ENCODE data around the gene SEPHS1. TPM values are rescaled to one million over a fixed set of nuclear protein-coding genes. Genes with fewer than 3 reads are reported as not detected.
"Not testable (repeated sequence)": the region's sequence is repeated elsewhere in the genome, so short reads cannot be mapped to it uniquely, and the experiment has no call there.

SEPHS1 gene
- total RNA-seq, 2 donors from 2014 or later: 44.7 to 48.8 TPM

DNA sequence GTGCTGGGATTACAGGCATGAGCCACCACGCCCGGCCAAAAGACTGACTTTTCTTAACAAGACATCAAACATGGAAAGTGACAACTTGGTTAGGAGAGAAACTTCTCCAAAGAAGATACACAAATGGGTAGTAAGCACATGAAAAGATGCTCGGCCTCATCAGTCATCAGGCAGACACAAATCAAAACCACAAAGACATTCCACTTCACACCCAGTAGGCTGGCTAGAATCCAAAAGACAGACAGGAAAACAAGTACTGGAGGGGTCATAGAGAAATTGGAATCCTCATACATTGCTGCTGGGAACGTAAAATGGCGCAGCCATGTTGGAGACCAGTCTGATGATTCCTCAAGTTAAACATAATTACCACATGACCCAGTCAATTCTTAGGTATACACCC lies 16.4 kb downstream of the SEPHS1 start:
- no peaks in the 10 kb centered on the region for H3K4me1 Mint-ChIP-seq (ENCODE audit: low read depth)

DNA sequence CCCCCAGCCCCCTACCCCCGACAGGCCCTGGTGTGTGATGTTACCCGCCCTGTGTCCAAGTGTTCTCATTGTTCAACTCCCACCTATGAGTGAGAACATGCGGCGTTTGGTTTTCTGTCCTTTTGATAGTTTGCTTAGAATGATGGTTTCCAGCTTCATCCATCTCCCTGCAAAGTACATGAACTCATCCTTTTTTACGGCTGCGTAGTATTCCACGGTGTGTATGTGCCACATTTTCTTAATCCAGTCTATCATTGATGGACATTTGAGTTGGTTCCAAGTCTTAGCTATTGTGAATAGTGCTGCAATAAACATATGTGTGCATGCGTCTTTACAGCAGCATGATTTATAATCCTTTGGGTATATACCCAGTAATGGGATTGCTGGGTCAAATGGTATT lies 17.1 kb downstream of the SEPHS1 start:
- ATAC-seq (replicated peaks in 1 of 2); H3K4me3 Mint-ChIP-seq; DNase-seq; H3K27ac Mint-ChIP-seq; H3K4me1 Mint-ChIP-seq (ENCODE audit: low read depth); H3K9me3 Mint-ChIP-seq; H3K27me3 Mint-ChIP-seq (ENCODE audit: low read depth): not testable (repeated sequence)
- H3K36me3 Mint-ChIP-seq (ENCODE audit: insufficient read depth in 2 of 2): peaks cover 11 to 26% of the 10 kb centered on the region in 2 donors

More for the DNA sequence above, 16.4 kb downstream of the SEPHS1 start:
- no peaks in the 10 kb centered on the region for H3K9me3 Mint-ChIP-seq
- no peak overlapping the region for H3K27ac Mint-ChIP-seq
- peaks cover 11 to 24% of the 10 kb centered on the region in 2 donors for H3K36me3 Mint-ChIP-seq (ENCODE audit: insufficient read depth in 2 of 2)
- H3K27me3 Mint-ChIP-seq (ENCODE audit: low read depth): no peaks in the 10 kb centered on the region
- no peak for DNase-seq
- ATAC-seq (replicated peaks in 1 of 2): no peak
- no peak overlapping the region for H3K4me3 Mint-ChIP-seq

DNA sequence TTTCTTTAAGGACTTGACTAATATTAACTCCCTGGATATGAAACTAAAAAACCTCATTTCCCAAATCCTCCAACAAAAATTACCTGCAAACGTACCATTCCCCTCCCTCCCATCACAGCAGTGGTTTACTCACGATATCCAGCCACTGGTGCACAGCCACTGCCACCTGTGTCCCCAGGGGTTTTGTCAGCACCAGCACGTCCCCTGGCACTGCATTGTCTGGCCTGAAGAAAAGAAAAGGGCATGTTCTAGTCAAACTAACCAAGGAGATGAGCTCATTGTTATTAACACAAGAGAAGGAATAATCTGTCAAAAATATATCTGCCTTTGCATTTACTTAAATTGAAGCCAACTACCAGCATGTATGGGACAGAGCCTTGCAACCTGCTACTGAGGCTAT lies 18.5 kb downstream of the SEPHS1 start:
- no peak overlapping the region for H3K27ac Mint-ChIP-seq
- no peaks in the 10 kb centered on the region for H3K4me1 Mint-ChIP-seq (ENCODE audit: low read depth)

DNA sequence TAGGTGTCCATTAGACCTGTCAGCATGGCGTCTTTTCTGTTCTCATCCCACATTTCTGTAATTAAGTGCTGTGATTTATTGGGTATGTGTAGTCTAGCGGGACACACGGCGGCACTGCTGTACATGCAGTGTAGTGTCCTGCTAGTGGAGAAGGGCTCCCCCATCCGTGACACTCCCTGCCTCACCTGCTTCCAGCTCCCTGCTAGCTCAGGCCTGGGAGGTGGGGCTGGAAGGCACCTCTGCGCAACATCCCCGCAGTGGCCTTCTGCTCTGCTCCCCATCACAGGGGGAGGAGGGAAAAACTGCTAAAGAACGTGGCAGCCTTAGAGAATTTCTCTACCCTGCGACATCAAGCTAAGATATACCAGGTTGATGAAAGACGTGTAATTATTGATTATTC lies 19.5 kb downstream of the SEPHS1 start:
- Mint-ChIP-seq H3K27me3 (ENCODE audit: low read depth) (no peaks in the 10 kb centered on the region), H3K27ac (peak overlapping the region; percentile 22), H3K4me1 (ENCODE audit: low read depth) (no peaks in the 10 kb centered on the region), H3K9me3 (no peaks in the 10 kb centered on the region), H3K36me3 (ENCODE audit: insufficient read depth in 2 of 2) (peaks cover 16 to 37% of the 10 kb centered on the region in 2 donors), H3K4me3 (no peak overlapping the region)
- no peak for ATAC-seq (replicated peaks in 1 of 2)
- DNase-seq: no peak

More for the DNA sequence above, 18.5 kb downstream of the SEPHS1 start:
- DNase-seq (no peak), ATAC-seq (replicated peaks in 1 of 2) (no peak)
- Mint-ChIP-seq H3K9me3 (no peaks in the 10 kb centered on the region), H3K36me3 (ENCODE audit: insufficient read depth in 2 of 2) (peaks cover 14 to 31% of the 10 kb centered on the region in 2 donors), H3K27me3 (ENCODE audit: low read depth) (no peaks in the 10 kb centered on the region), H3K4me3 (no peak overlapping the region)

DNA sequence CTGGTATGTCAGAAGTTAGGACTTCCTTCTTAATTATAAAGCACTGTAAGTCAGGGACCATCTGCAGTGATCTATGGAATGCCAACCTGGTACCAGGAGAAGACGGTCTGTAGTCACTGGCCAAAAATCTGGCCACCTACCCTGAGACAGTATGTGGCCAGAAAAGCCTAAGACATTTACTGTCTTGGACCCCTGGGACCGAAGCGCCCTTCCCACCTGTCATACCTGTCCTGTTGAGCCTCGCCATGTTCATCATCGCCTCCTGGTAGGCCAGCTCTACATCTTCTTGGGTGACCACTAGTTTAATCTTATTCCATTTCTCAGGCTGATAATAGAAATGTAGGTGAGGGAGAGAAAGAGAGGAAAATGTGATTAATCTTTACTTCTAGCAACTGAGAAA lies 20.0 kb downstream of the SEPHS1 start:
- Mint-ChIP-seq H3K9me3 (no peaks in the 10 kb centered on the region), H3K27me3 (ENCODE audit: low read depth) (no peaks in the 10 kb centered on the region), H3K4me3 (no peak overlapping the region), H3K36me3 (ENCODE audit: insufficient read depth in 2 of 2) (peaks cover 16 to 33% of the 10 kb centered on the region in 2 donors), H3K27ac (peak overlapping the region; percentile 22), H3K4me1 (ENCODE audit: low read depth) (no peaks in the 10 kb centered on the region)
- DNase-seq (no peak), ATAC-seq (replicated peaks in 1 of 2) (no peak)

DNA sequence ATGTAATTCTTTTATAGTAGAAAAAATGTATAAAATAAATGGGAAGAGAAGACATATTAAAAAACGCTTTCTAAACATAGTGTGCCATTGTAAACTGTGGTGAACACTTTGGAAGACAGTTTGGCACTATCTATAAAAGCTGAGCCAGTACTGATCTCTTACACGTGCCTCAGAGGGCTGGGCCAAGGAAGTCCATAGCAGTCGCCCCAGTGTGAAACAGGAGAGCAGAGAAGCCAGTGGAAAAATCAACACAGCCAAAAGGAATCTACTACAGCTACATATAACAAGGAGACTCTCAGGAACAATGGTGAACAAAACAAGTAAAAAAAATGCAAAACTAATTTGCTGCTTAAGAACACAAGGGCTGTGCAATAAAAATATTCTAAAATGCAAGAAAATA lies 20.6 kb downstream of the SEPHS1 start:
- Mint-ChIP-seq H3K4me1 (ENCODE audit: low read depth) (no peaks in the 10 kb centered on the region), H3K36me3 (ENCODE audit: insufficient read depth in 2 of 2) (peaks cover 16 to 30% of the 10 kb centered on the region in 2 donors), H3K9me3 (no peaks in the 10 kb centered on the region), H3K27me3 (ENCODE audit: low read depth) (no peaks in the 10 kb centered on the region), H3K4me3 (no peak overlapping the region), H3K27ac (no peak overlapping the region)
- no peak for ATAC-seq (replicated peaks in 1 of 2)
- DNase-seq: no peak

DNA sequence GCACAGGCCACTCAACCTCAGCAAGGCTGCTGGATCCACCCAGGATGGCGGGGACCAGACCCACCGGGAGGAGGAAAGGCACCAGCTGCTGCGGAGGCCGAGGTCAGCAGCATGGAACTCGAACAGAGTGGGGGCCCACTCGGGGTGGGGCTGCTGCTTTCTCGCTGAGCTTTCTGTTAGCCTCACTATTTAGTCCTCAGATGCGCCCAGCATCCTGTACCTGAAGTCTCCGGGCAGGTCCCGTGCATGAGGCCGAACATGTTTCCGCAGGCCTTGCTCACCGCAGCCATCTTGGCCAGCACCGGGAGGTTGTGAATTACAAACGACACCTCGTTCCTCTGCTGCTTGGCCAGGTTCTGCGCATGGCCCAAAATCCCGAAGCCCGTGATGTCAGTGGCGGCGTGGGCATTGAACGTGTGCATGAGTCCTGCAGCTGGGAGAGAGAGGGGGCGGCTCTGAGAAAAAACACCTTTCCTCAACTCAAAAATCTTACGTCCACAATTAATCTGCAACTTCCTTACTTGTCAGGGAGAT lies 25.4 kb downstream of the SEPHS1 start:
- no peak overlapping the region for H3K4me3 Mint-ChIP-seq
- H3K27me3 Mint-ChIP-seq (ENCODE audit: low read depth): no peaks in the 10 kb centered on the region
- H3K4me1 Mint-ChIP-seq (ENCODE audit: low read depth): no peaks in the 10 kb centered on the region
- ATAC-seq (replicated peaks in 1 of 2) (no peak), DNase-seq (no peak)
- peaks cover 7 to 21% of the 10 kb centered on the region in 2 donors for H3K36me3 Mint-ChIP-seq (ENCODE audit: insufficient read depth in 2 of 2)
- no peaks in the 10 kb centered on the region for H3K9me3 Mint-ChIP-seq
- H3K27ac Mint-ChIP-seq: no peak overlapping the region

DNA sequence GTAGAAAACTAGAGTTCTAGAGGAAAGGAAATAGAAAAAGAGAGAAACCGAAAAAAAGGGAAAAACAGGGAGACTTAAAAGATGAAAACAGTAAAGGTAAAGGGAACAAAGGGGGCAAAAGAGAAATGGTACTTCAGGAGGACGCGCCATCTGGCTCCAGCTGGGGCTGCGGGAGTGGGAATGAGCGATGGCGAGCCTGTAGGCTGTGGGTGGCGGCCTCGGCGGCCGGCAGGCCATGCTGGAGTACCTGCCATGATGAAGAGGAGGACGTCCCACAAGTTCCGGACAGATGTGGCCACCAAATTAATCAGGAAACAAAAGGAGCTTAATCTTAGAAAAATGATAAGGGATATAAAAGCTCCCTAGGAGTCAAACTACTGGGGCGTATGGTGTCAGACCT lies 26.5 kb downstream of the SEPHS1 start:
- H3K4me3 Mint-ChIP-seq: no peak overlapping the region
- H3K4me1 Mint-ChIP-seq (ENCODE audit: low read depth): no peaks in the 10 kb centered on the region
- H3K27ac Mint-ChIP-seq: no peak overlapping the region

DNA sequence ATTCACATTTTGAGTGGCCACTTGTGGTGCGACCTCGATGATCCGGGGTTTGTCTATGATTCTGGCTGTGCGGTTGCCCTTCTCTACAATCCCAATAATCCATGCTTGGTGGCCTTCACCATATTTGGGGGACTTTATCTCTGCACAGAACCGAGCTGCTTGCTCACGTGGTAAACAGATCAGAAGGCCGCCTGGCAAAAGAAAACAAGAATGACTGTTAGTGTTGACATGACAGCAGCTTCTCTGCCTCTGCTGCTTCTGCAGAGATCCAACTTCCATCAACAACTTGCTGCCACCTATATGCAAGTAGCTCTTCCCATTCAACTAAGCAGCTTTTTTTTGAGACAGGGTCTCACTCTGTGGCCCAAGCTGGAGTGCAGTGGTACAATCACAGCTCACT lies 28.9 kb downstream of the SEPHS1 start:
- no peaks in the 10 kb centered on the region for H3K4me1 Mint-ChIP-seq (ENCODE audit: low read depth)
- no peak overlapping the region for H3K4me3 Mint-ChIP-seq
- no peaks in the 10 kb centered on the region for H3K9me3 Mint-ChIP-seq
- no peak overlapping the region for H3K27ac Mint-ChIP-seq
- no peaks in the 10 kb centered on the region for H3K27me3 Mint-ChIP-seq (ENCODE audit: low read depth)
- H3K36me3 Mint-ChIP-seq (ENCODE audit: insufficient read depth in 2 of 2): peaks cover 4 to 15% of the 10 kb centered on the region in 2 donors
- DNase-seq (no peak), ATAC-seq (replicated peaks in 1 of 2) (no peak)

More for the DNA sequence above, 26.5 kb downstream of the SEPHS1 start:
- Mint-ChIP-seq H3K36me3 (ENCODE audit: insufficient read depth in 2 of 2) (peaks cover 7 to 21% of the 10 kb centered on the region in 2 donors), H3K9me3 (no peaks in the 10 kb centered on the region), H3K27me3 (ENCODE audit: low read depth) (no peaks in the 10 kb centered on the region)
- no peak for DNase-seq
- ATAC-seq (replicated peaks in 1 of 2): no peak

DNA sequence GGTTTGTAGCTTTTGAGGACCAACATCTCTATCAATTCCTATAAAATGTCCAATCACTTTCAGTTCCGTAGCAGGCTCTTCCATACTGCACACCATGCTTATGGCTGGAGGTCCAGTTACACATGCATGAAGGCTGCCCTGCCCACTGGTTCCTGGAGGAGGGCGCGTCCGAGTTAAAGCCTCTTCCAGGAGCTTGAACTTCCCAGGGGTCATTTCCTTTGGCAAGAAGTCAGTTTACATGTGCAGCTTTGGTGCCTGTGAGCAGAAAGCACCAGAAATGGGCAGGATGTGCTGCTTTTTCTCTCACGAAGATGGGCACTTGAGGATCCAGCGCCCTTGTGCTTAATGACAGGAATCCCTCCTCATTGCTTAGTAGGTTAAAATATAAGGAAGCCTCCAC lies 30.6 kb downstream of the SEPHS1 start:
- ATAC-seq (replicated peaks in 1 of 2): no peak
- H3K4me1 Mint-ChIP-seq (ENCODE audit: low read depth): no peaks in the 10 kb centered on the region
- no peak for DNase-seq
- no peaks in the 10 kb centered on the region for H3K9me3 Mint-ChIP-seq
- H3K27ac Mint-ChIP-seq: no peak overlapping the region
- H3K36me3 Mint-ChIP-seq (ENCODE audit: insufficient read depth in 2 of 2): peaks cover 2 to 11% of the 10 kb centered on the region in 2 donors
- no peaks in the 10 kb centered on the region for H3K27me3 Mint-ChIP-seq (ENCODE audit: low read depth)
- H3K4me3 Mint-ChIP-seq: no peak overlapping the region

DNA sequence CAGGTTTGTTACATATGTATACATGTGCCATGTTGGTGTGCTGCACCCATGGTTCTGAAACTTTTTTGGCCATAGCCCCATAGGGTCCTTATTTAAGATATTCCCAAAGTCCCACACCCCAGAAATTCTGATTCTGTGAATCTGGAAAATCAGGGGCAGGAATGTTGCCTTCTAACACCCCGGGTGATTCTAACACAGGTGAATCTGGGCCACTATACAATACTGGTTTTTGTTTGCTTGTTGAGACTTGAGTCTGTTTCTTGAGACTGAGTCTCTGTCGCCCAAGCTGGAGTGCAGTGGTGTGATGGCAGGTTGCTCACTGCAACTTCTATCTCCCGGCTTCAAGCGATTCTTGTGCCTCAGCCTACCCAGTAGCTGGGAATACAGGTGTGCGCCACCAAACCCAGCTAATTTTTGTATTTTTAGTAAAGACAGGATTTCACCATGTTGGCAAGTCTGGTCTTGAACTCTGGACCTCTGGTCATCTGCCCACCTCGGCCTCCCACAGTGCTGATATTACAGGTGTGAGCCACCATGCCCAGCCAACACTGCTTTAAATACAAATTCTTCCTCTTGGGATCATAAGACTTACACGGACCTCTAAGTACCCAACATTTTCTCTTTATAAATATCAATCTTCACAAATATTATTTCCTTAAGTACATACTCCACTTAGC lies 31.3 kb downstream of the SEPHS1 start:
- DNase-seq (no peak), ATAC-seq (replicated peaks in 1 of 2) (no peak)
- Mint-ChIP-seq H3K27me3 (ENCODE audit: low read depth) (no peaks in the 10 kb centered on the region), H3K9me3 (no peaks in the 10 kb centered on the region), H3K36me3 (ENCODE audit: insufficient read depth in 2 of 2) (peaks cover 2 to 8% of the 10 kb centered on the region in 2 donors), H3K4me1 (ENCODE audit: low read depth) (no peaks in the 10 kb centered on the region), H3K4me3 (no peak overlapping the region), H3K27ac (no peak overlapping the region)

DNA sequence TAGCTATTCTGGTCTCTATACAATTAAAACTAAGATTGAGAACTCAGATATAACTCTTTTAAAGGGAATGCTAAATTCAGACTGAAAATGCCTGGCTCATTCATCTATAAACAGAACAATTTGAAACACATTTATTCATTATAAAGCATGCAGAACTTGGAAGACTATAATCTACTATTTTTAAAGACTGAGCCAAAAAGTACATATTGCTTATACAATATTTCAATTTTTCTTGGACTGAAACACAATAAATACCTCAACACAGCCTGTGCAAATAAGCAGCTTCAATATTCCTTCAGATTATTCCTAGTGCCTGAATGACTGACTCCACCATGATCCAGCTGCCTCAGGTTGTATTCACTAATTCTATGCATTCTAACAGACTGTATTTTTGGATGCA lies 32.7 kb downstream of the SEPHS1 start:
- Mint-ChIP-seq H3K9me3 (no peaks in the 10 kb centered on the region), H3K27me3 (ENCODE audit: low read depth) (no peaks in the 10 kb centered on the region), H3K36me3 (ENCODE audit: insufficient read depth in 2 of 2) (peaks cover 0 to 2% of the 10 kb centered on the region in 2 donors), H3K27ac (no peak overlapping the region), H3K4me3 (no peak overlapping the region), H3K4me1 (ENCODE audit: low read depth) (no peaks in the 10 kb centered on the region)
- no peak for ATAC-seq (replicated peaks in 1 of 2)
- DNase-seq: no peak

DNA sequence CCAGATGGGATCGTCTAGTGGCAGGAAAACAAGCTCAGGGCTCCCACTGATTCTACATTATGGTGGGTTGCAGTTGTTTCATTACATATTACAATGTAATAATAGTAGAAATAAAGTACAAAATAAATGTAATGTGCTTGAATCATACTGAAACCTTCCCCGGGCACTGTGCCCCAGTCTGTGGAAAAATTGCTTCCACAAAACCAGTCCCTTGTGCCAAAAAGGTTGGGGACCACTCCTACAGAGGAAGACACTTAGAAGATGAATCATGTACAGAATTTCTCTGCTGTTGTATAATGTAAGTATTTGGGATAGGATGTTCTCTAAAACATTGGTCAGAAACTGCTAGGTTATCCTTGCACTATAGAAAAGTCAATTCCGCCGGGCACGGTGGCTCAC lies 36.9 kb downstream of the SEPHS1 start:
- ATAC-seq (replicated peaks in 1 of 2) (no peak), DNase-seq (no peak)
- Mint-ChIP-seq H3K4me3 (no peak overlapping the region), H3K9me3 (no peaks in the 10 kb centered on the region), H3K27ac (no peak overlapping the region), H3K36me3 (ENCODE audit: insufficient read depth in 2 of 2) (peaks cover 0 to 2% of the 10 kb centered on the region in 2 donors), H3K27me3 (ENCODE audit: low read depth) (no peaks in the 10 kb centered on the region), H3K4me1 (ENCODE audit: low read depth) (no peaks in the 10 kb centered on the region)

Data from activated T-cell treated with anti-CD3 and anti-CD28 coated beads, Interleukin-2, amount 50 U/mL, for 72 hours (primary cell).